ENCODE data around the gene XYLT1.

Gene XYLT1

GRCh38 chr16:17369421-17370222, 101.1 kb downstream of the XYLT1 start:
- peak; percentile 62 for DNase-seq

GRCh38 chr16:17368951-17369350, 101.8 kb downstream of the XYLT1 start:
- DNase-seq = no peak

- DNase-seq = no peak
Measured at GRCh38 chr16:17368446-17368845, 102.3 kb downstream of the XYLT1 start.

GRCh38 chr16:17367923-17368322, 102.8 kb downstream of the XYLT1 start:
- no peak for DNase-seq

- no peak for DNase-seq
Measured at GRCh38 chr16:17367036-17367435, 103.7 kb downstream of the XYLT1 start.

GRCh38 chr16:17366299-17366961, 104.3 kb downstream of the XYLT1 start:
- DNase-seq = no peak

GRCh38 chr16:17365591-17366298, 105.0 kb downstream of the XYLT1 start:
- no peak for DNase-seq

- no peak for DNase-seq
Measured at GRCh38 chr16:17365211-17365541, 105.6 kb downstream of the XYLT1 start.

GRCh38 chr16:17364319-17365210, 106.2 kb downstream of the XYLT1 start:
- peak; percentile 54 for DNase-seq

- no peak for DNase-seq
Measured at GRCh38 chr16:17362946-17363345, 107.8 kb downstream of the XYLT1 start.

GRCh38 chr16:17362183-17362582, 108.6 kb downstream of the XYLT1 start:
- no peak for DNase-seq

- no peak for DNase-seq
Measured at GRCh38 chr16:17360693-17361122, 110.1 kb downstream of the XYLT1 start.

GRCh38 chr16:17359788-17360390, 110.9 kb downstream of the XYLT1 start:
- DNase-seq = peak; percentile 71

GRCh38 chr16:17358846-17359245, 111.9 kb downstream of the XYLT1 start:
- no peak for DNase-seq

GRCh38 chr16:17358355-17358754, 112.4 kb downstream of the XYLT1 start:
- no peak for DNase-seq

- no peak for DNase-seq
Measured at GRCh38 chr16:17357307-17358062, 113.3 kb downstream of the XYLT1 start.

GRCh38 chr16:17356243-17356933, 114.4 kb downstream of the XYLT1 start:
- DNase-seq = no peak

GRCh38 chr16:17354685-17355084, 116.1 kb downstream of the XYLT1 start:
- no peak for DNase-seq

- DNase-seq = no peak
Measured at GRCh38 chr16:17354141-17354601, 116.6 kb downstream of the XYLT1 start.

GRCh38 chr16:17353561-17353960, 117.2 kb downstream of the XYLT1 start:
- no peak for DNase-seq
